GM12892 (cell line): Measurements from ENCODE around the gene NFATC1.

Experiments used
- POLR2A ChIP-seq: IDR thresholded peaks from 2 replicates; pipeline ENCODE4 v1.6.1; 2011; ENCODE audit warnings: low read depth, low read length, control low read depth
- TAF1 ChIP-seq: IDR thresholded peaks from 2 replicates; pipeline ENCODE4 v1.6.1; 2011; ENCODE audit warnings: low read depth, mild to moderate bottlenecking, control low read depth, low read length, borderline replicate concordance

- TF ChIP-seq POLR2A (no peak), TAF1 (no peak)
Measured at GRCh38 chr18:79472176-79472575, 76.4 kb downstream of the NFATC1 start.
